ENCODE data around the gene TEX47. TPM values are rescaled to one million over a fixed set of nuclear protein-coding genes. Genes with fewer than 3 reads are reported as not detected.

The TEX47 gene
- total RNA-seq, 2 experiments from 2014 or later = not detected

- H3K36me3 Mint-ChIP-seq (ENCODE audit: low read depth) = no peaks in the 10 kb centered on the region
- no peak overlapping the region for H3K4me3 Mint-ChIP-seq
- ChIA-PET POLR2A (no interaction called here), CTCF (no interaction called here)
- no peak for DNase-seq
- H3K4me1 Mint-ChIP-seq = no peaks in the 10 kb centered on the region
- peaks cover 3% of the 10 kb centered on the region for H3K27me3 Mint-ChIP-seq
- H3K27ac Mint-ChIP-seq = no peak overlapping the region
- H3K9me3 Mint-ChIP-seq = no peaks in the 10 kb centered on the region
Measured at GRCh38 chr7:88771417-88771816, 24.1 kb downstream of the TEX47 start.

- Mint-ChIP-seq H3K27me3 (peaks cover 28% of the 10 kb centered on the region), H3K27ac (no peak overlapping the region), H3K36me3 (ENCODE audit: low read depth) (no peaks in the 10 kb centered on the region), H3K4me3 (no peak overlapping the region), H3K4me1 (peaks cover 2% of the 10 kb centered on the region), H3K9me3 (no peaks in the 10 kb centered on the region)
- CTCF ChIA-PET = no interaction called here
- DNase-seq = no peak
- POLR2A ChIA-PET = no interaction called here
Measured at GRCh38 chr7:88761779-88762178, 33.8 kb downstream of the TEX47 start.

- Mint-ChIP-seq H3K9me3 (no peaks in the 10 kb centered on the region), H3K27me3 (peaks cover 29% of the 10 kb centered on the region), H3K4me1 (peaks cover 2% of the 10 kb centered on the region), H3K4me3 (no peak overlapping the region), H3K36me3 (ENCODE audit: low read depth) (no peaks in the 10 kb centered on the region), H3K27ac (no peak overlapping the region)
- DNase-seq = no peak
- ChIA-PET POLR2A (no interaction called here), CTCF (no interaction called here)
Measured at GRCh38 chr7:88760136-88760515, 35.4 kb downstream of the TEX47 start.

GRCh38 chr7:88759230-88760135 is 36.1 kb downstream of the TEX47 start, which contains the start of gene ZNF804B:
TSS of gene ZNF804B (plus strand) at chr7:88759700. CDS start at chr7:88759977, 277 bp downstream.
- Mint-ChIP-seq H3K4me1 (peaks cover 2% of the 10 kb centered on the region), H3K9me3 (no peaks in the 10 kb centered on the region), H3K27ac (no peak within 1 kb of the TSS), H3K36me3 (ENCODE audit: low read depth) (no peaks in the 10 kb centered on the region), H3K4me3 (no peak within 1 kb of the TSS), H3K27me3 (peaks cover 29% of the 10 kb centered on the region)
- no peak for DNase-seq
- ChIA-PET CTCF (no interaction called here), POLR2A (no interaction called here)

GRCh38 chr7:88758381-88759229 is 36.9 kb downstream of the TEX47 start:
- Mint-ChIP-seq H3K36me3 (ENCODE audit: low read depth) (no peaks in the 10 kb centered on the region), H3K27me3 (peaks cover 30% of the 10 kb centered on the region), H3K9me3 (no peaks in the 10 kb centered on the region), H3K27ac (no peak overlapping the region), H3K4me3 (no peak overlapping the region), H3K4me1 (peaks cover 2% of the 10 kb centered on the region)
- CTCF ChIA-PET = no interaction called here
- POLR2A ChIA-PET = no interaction called here
- DNase-seq = no peak

GRCh38 chr7:88757371-88757770 is 38.2 kb downstream of the TEX47 start:
- Mint-ChIP-seq H3K27me3 (peaks cover 30% of the 10 kb centered on the region), H3K27ac (no peak overlapping the region), H3K9me3 (no peaks in the 10 kb centered on the region), H3K36me3 (ENCODE audit: low read depth) (no peaks in the 10 kb centered on the region), H3K4me3 (no peak overlapping the region), H3K4me1 (peaks cover 2% of the 10 kb centered on the region)
- ChIA-PET CTCF (no interaction called here), POLR2A (no interaction called here)
- no peak for DNase-seq

GRCh38 chr7:88756802-88757201 is 38.7 kb downstream of the TEX47 start:
- no peak for DNase-seq
- POLR2A ChIA-PET = no interaction called here
- CTCF ChIA-PET = no interaction called here
- H3K4me1 Mint-ChIP-seq = peaks cover 2% of the 10 kb centered on the region
- peaks cover 30% of the 10 kb centered on the region for H3K27me3 Mint-ChIP-seq
- no peaks in the 10 kb centered on the region for H3K9me3 Mint-ChIP-seq
- H3K36me3 Mint-ChIP-seq (ENCODE audit: low read depth) = no peaks in the 10 kb centered on the region
- H3K4me3 Mint-ChIP-seq = no peak overlapping the region
- H3K27ac Mint-ChIP-seq = no peak overlapping the region

- ChIA-PET POLR2A (no interaction called here), CTCF (no interaction called here)
- DNase-seq = no peak
- no peaks in the 10 kb centered on the region for H3K9me3 Mint-ChIP-seq
- no peaks in the 10 kb centered on the region for H3K27me3 Mint-ChIP-seq
- H3K36me3 Mint-ChIP-seq (ENCODE audit: low read depth) = no peaks in the 10 kb centered on the region
- H3K4me1 Mint-ChIP-seq = no peaks in the 10 kb centered on the region
- no peak overlapping the region for H3K4me3 Mint-ChIP-seq
- H3K27ac Mint-ChIP-seq = no peak overlapping the region
Measured at GRCh38 chr7:88746126-88746525, 49.4 kb downstream of the TEX47 start.

Other genes with a start within 250 kb of the TEX47 start
- not detected for gene ZNF804B, start 36.0 kb downstream of the TEX47 start, total RNA-seq

All from activated CD4-positive, alpha-beta memory T cell treated with anti-CD3 and anti-CD28 coated beads, Interleukin-2, amount 10 ng/mL, durations not matched to agents 7 days and 5 days (primary cell).